HG02623 (cell line): Measurements from ENCODE around the gene CD8B2.
"Not testable (repeated sequence)": the region's sequence is repeated elsewhere in the genome, so short reads cannot be mapped to it uniquely, and the experiment has no call there.

Experiments used
- ATAC-seq: cut with Tn5 transposase; IDR thresholded peaks from one replicate; pipeline ENCODE4 v1.9.1; 2021; ENCODE audit warnings: moderate library complexity; ENCODE audit not compliant: unreplicated experiment

The CD8B2 gene

DNA sequence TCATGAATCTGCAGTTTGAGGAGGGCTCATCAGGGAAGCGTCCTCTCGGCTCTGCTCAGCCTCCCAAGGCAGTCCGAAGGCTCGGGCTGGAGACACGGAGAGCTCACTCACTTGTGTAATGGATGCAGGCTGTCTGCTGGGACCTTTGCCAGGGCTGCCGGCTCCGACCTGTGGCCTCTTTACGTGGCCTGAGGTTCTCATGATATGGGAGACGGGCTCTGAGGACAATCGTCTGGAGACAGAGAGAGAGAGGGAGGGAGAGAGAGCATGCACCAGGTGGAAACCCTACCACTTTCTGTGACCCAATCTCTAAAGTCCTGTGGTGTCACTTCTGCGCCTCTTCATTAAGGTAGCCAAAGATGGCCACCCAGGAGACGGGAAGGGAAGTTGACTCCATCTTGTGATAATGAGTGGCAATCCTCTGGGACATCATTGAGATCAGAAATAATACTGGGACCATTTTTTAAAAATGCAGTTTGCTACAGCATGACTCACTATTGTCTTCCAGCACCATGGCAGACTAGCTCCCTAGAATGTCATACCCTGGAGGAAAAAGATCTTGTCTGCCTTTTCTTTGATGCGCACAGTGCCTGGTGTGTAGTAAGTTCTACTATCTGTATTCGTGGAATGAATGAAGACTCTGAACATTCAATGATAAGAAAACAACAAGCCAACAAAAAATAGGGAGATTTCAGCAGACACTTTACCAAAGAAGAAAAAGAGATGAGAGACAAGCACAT lies 60.2 kb downstream of the CD8B2 start:
- ATAC-seq: no peak

DNA sequence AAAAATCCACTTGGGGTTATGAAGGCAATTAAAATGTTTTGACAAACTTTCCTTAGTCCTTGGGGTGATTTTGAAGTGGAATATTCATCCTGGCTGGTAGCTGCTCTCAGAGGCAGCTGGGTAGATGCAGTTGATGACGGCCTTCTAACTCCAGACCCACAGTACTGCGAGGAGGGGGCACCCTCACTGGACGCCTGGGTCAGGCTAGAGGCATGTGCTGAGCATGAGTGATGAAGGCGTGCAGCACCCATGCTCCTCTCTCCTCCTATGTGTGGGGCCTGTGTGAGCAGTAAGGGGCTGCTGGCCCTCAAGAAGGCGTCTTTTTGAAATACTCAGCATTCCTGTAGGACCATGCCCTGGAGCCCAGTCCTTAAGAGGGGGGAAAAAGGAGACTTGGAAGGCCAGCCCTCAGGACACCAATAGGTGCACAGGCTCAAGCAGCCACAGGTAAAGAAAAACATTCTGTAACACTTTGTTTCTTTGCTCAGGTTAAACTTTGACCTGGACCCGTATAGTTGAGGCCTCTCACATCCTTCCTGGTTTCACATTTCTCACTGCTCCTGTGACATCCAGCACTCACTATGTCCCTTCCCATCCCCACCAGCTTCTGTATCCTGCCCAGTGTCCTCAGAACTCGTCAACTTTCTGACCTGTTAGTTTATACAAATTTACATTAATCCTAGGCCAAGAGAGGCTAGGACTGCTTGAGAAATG lies 64.4 kb downstream of the CD8B2 start:
- no peak for ATAC-seq

DNA sequence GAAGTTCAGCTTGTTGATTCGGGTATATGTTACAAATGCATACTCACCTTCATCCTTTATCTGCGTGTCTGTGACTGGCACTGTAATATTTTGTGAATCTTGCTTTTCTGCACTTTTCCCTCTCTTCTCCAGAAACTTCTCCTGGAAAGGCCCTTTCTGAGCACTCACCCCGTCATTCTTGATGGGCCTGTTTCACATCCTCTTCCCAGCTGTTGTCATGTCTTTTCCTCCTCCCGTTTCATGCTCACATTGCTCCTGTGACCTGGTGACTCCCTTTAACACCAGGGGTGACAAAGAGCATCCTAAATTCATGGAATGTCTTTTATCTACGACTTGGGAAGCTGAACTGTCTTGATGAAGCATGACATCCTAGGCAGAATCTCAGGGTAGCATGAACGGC lies 65.8 kb downstream of the CD8B2 start:
- no peak for ATAC-seq

DNA sequence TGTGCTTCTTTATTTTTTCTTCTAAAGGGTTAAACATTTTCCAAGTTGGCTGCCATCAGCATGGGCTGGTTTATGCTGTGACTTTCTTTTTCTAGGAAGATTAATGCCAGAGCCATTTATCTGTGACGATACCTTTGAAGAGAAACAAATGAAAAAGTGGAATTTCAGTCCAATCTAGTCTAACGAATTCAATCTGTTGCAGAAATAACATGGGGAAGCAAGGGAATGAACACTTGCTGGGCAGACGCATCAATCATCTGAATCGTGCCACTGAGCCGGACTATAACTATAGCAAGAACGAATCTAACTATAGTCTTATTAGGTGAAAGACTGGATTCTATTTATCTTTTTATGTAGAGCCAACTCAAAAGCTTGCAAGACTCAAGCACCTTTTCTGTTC lies 66.2 kb downstream of the CD8B2 start:
- ATAC-seq: no peak

DNA sequence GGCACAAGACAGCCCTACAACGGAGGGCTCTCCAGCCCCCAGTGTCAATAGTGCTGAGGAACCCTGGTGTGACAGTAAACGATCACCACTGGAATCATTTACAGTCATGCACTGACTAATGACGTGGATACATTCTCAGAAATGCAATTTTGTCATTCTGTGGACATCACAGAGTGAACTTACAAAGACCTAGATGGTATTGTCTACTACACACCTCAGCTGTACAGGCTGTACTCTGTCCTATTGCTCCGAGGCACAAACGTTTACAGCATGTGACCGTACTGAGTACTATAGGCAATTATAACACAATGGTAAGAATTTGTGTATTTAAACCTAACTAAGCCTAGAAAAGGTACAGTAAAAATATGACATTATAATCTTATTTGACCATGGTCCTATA lies 67.2 kb downstream of the CD8B2 start:
- no peak for ATAC-seq

DNA sequence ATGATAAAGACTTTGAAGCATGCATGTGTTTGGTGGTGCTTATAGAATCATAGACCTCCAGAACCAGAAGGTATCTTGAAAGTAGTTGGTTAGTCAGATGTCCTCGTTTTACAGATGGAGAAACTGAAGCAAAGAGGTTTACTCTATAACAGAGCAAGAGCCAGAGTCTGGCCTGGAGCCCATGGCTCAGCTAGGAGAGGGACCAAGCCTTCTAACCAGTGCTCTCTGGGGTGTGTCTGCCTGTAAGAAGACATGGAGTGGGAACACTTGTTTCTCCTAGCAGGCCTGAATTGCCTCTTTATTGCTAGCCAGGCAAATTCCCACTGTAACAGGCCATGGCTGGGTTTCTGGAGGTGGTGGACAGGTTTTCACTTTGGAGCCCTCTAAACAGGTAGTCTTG lies 67.9 kb downstream of the CD8B2 start:
- no peak for ATAC-seq

DNA sequence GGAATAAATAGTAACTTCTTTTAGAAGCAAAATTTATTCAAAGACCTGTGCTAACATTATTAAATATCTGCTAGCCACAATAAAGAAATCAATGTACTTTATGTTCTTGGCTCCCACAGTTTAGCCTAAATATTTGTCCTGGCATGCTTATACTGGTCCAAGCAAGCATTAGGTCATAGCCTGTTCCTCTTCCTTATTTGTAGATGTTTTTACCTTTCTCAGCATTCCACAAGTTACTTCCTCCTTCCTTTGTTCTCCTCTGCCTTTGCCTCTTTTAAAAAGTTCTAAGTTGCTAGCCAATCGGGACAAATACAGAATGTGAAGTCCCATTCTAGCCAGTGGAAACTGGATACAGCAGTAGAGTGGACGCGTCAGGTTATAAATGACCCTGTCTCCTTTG lies 72.6 kb downstream of the CD8B2 start:
- ATAC-seq: not testable (repeated sequence)

DNA sequence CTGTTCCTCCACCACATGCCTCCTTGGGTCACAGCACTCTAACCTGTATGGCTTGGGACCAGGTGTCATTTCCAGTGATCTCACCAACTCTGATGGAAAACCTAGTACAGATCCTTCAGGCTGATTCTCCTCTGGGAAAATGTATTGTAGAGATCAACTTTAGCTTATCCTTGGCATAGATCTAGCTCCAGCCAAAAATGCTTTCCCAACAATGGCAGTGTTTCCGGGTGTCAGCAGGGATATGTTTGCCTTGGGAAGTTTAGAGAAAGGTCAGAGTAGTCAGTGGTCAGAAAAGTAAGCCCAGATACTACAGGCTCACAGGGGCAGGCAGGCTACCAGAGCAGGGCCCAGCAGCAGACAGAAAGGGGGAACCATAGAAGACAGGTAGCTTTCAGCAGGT lies 73.6 kb downstream of the CD8B2 start:
- no peak for ATAC-seq

DNA sequence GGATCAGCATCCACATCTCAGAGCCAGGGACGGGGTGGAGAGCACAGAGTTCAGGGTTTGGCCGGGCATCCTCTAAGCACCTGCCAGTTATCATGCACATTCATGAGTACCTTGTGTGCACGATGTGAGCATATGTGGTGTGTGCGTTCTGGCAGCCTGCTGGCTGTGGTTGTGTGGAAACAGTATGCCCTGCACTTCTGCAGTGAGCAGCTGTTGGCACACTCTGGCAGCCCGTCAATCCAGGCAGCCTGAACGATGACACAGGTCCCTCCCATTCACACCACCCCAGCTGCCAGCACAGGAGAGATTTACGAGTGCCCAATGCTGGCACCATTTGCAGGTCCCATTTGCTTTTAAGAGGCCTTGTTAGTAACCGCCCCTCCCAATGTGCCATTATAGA lies 74.2 kb downstream of the CD8B2 start:
- no peak for ATAC-seq

DNA sequence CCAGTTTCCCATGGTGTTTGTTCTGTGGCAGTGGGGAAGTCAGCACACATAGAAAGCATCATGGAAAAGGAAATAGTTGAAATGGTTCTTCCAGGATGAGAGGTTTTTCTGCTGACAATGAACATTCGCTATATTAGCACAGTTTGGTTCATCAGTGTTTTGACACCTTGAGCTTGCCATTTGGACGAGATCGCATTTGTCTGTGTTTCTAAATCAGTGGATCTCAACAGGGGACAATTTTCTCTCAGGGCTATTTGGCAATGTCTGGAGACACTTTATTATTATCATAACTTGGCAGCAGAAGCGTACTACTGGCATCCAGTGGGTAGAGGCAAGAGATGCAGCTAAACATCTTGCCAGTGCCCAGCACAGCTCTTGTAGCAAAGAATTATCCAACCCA lies 74.6 kb downstream of the CD8B2 start:
- no peak for ATAC-seq

DNA sequence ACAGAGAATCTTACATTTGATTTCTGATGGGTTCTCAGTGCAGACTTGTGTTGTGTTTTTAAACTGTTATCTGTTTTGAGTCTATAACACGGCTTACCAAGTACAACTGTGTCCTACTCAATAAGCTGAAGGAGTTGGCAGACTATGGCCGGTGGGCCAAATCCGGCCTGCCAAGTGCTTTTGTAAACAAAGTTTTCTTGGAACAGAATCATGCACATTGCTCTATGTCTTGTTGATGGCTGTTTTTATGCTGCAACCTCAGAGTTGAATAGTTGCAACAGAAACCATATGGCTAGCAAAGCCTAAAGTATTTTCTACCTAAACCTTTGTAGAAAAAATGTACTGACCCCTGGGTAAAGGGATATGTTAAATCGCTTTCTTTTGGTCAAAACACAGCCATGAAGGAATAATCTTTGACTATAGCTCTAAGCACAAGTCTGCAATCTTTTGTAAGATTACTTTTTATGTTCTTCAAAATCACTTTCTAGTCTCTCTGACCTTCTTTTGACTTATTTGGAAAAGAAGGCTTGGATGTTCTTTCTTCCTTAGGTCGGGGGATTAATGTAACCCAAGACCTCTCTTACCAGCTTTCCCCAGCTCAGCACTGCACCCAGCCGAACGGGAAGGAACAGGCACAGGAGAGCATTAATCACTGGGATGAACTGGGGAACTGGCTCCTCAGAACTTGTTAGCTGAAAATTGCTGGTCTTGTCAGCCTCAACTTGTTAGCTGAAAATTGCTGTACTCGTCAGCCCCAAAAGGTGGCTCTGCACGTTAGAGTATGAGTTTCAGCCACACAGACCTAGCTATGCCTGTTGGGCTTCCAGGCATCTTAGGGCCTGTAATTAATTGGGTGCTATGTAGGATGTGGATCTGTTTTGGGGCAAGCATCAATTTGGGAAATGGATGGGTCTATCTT lies 75.4 kb downstream of the CD8B2 start:
- ATAC-seq: no peak

DNA sequence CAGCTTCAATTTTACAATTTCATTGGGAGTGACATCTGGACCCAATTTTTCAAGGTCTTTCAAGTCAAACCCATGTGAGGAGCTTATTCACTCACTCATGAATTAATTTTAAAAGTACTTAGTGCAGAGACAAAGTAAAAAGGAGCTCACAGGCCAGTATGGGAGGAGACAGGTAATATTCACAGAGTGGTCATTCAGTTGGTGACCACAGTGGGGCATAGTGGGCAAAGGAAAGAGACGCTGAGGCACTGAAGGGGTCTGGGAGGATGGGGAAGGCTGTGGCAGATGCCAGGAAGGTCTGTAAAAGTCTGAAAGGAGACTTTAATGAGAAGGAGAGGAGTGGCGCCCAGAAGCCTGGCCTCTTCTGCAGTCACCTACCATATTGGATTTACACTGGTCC lies 76.0 kb downstream of the CD8B2 start:
- no peak for ATAC-seq

DNA sequence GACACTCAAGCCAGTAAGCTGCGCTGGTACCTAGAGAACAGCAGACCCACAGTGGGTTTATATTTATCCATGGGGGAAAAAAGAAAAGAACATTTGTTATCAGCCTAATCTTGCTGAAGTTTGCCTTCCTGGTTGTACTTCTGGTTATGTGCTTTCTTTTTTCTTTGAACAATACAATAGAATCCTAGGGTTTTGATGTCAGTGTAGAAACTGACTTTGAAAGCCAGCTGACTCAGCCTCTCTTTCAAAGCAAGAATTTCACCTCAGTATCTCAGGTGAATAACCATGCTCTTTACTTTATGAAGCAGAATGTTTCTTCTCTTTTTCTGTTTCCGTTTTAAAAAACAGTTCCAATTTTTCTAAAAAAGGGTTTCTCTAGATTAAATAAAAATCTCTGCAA lies 78.4 kb downstream of the CD8B2 start:
- no peak for ATAC-seq

DNA sequence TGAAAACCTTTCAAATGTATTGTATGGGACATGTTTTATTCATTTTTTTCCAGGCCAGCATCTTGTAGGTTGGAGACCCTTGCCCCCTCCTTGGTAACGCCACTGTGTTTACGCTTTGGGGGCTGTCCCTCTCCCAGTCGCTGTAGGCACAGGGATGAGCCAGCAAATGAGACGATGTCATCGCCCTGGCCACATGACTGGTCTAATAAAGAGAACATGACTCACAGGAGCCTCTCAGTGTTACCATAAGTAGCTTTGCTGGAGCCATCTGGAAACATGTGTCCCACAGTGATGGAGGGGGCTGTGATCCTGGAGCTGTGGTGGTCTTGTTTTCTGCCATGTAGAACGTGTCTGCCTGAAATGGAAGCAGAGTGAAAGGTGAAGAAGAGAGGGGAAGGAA lies 78.9 kb downstream of the CD8B2 start:
- ATAC-seq: no peak

DNA sequence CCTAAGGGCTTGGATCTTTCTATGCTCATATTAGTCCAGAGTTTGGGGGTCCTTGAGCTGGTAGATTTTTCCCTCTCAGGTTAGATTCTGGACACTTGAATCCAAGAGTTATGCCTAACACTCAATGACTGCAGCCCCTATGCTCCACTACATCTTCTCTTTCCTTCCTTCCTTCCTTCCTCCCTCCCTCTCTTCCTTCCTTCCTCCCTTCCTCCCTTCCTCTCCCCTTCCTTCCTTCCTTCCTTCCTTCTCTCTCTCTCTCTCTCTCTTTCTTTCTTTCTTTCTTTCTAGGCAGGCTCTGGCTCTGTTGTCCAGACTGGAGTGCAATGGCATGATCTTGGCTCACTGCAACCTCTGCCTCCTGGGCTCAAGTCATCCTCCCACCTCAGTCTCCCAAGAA lies 79.3 kb downstream of the CD8B2 start:
- not testable (repeated sequence) for ATAC-seq

DNA sequence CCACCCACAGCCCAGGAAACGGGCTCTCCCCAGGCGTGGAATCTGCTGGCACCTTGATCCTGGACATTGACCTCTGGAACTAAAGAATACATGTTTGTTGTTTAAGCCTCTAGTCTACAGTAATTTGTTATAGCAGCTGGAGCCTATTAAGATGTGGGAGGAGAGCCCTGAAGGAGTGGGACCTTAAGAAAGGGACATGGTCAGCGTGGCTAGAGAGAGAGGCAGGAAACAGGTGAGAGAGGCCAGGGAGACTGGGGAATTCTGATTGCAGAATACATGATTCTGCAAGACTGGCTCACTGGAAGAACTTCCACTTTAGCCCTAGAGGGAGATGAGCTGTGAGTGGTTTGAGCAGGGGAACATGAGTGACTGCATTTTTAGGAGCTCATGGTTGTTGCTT lies 83.2 kb downstream of the CD8B2 start:
- no peak for ATAC-seq
